PC-3 (cell line): ENCODE measurements around the gene L1TD1.
"Not testable (repeated sequence)": the region's sequence is repeated elsewhere in the genome, so short reads cannot be mapped to it uniquely, and the experiment has no call there.

Experiments used
- CTCF ChIP-seq: fragments of 300-600 bp; sonication (generic); conservative IDR thresholded peaks from 2 replicates; pipeline ENCODE4 v1.5.1; 2017; ENCODE audit warnings: antibody characterized with exemption, low read depth, mild to moderate bottlenecking, low read length
- EZH2 ChIP-seq: fragments of 300-600 bp; sonication (generic); IDR thresholded peaks from one replicate; pipeline ENCODE4 v1.6.1; 2017; ENCODE audit warnings: antibody characterized with exemption, mild to moderate bottlenecking, low read length; ENCODE audit not compliant: unreplicated experiment

- not testable (repeated sequence) for TF ChIP-seq CTCF, EZH2
Measured at GRCh38 chr1:62244380-62244779, 49.7 kb downstream of the L1TD1 start.
